ENCODE results near the gene TUBB1.

TUBB1 gene

DNA sequence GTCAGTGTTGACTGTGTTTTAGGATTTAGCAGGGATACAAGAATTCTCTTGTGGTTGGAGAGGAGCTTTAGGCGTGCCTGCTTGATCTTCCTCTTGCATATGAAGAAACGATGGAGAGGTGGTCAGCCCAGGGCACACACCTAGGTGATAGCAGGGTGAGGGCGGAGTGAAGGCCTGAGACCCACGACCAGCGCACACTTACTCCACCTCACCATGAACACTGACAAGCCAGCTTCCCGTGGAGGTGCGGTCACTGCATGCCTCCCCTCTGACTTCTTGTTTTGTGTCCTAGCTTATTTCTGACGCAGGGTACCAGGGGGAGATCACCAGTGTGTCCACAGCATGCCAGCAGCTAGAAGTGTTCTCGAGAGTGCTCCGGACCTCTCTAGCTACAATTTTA lies 30.0 kb upstream of the TUBB1 start:
- DNase-seq (ENCODE audit: low read depth in 2 of 2), result no peak

DNA sequence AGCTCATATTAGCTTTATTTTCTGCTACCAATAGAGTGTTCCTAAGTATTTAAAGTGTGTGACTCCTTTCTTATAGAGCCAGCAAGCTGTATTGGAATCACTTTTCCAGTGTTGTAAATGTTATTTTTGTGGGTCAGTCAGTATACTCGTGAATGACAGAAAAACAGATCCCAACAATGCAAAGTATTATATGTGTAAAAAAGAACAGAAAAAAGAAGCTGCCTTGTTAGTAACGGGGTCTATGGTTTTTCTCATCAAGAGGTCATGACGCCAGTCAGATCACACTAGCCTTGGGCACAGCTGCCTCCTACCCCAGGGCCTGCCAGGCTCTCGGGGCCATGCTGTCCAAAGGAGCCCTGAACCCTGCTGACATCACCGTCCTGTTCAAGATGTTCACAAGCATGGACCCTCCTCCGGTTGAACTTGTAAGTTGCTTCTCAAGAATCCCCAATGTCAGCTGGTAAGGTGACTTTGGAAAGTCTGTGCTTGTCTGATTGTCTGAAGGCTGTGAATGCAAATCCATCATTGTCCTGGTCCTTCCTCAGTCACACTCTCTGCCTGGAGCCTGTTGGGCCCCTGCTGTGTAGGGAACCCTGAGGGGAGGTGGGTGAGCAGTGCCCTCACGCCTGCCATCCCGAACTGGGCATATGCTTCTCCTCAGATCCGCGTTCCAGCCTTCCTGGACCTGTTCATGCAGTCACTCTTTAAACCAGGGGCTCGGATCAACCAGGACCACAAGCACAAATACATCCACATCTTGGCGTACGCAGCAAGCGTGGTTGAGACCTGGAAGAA lies 28.4 kb upstream of the TUBB1 start:
- DNase-seq (ENCODE audit: low read depth in 2 of 2), result no peak

DNA sequence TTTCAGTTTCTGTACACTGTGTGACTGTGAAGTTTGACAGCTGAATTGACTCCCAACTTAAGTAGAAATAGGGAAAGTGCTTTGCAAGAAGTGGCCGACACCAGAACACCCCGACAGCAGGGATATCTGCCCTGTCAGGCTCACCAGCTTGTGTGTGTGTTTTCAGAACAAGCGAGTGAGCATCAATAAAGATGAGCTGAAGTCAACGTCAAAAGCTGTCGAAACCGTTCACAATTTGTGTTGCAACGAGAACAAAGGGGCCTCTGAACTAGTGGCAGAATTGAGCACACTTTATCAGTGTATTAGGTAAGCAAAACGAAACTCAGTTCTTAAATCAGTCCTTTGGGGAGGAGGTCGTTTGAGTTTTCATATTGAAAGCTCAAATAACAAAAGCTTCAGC lies 27.5 kb upstream of the TUBB1 start:
- DNase-seq (ENCODE audit: low read depth in 2 of 2), result no peak

DNA sequence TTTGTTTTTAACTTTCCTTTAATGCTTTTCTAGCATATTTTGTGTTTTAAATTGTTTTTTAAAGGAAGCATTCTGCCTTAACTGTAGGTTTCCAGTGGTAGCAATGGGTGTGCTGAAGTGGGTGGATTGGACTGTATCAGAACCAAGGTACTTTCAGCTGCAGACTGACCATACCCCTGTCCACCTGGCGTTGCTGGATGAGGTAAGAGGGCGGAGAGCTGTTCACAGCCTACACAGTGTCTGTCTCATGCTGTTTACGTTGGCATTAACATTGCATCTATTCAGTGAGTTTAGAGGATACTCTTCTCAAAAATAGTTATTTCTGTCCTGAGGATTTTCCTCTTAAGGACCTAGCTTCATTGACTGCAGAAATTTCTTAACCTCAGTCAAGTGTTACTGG lies 26.3 kb upstream of the TUBB1 start:
- no peak for DNase-seq (ENCODE audit: low read depth in 2 of 2)

DNA sequence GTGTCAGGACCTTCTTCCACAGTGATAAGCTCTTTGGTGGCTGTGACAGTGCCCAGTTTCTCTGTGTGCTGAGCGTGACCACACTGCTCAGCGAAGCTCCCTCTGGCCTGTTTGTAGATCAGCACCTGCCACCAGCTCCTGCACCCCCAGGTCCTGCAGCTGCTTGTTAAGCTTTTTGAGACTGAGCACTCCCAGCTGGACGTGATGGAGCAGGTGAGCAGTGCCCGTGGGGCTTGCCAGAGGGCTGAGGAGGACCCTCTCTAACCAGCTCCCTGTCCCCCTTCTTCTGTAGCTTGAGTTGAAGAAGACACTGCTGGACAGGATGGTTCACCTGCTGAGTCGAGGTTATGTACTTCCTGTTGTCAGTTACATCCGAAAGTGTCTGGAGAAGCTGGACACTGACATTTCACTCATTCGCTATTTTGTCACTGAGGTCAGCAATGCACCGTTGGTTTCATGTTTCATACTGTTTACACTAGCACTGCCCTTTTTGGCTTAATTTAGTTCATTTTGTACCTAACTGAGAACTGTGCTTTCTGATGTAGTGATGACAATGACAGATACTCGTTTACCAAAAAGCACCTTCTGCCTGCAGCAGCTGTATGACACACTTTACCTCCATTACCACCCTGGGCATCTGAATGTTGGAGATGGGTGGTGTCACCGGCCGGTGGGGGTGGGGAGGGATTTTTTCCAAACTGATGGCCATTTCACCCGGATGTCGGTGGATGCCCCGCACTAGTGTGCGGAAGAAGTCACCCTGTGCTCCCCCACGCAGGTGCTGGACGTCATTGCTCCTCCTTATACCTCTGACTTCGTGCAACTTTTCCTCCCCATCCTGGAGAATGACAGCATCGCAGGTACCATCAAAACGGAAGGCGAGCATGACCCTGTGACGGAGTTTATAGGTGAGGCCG lies 25.6 kb upstream of the TUBB1 start:
- no peak for DNase-seq (ENCODE audit: low read depth in 2 of 2)

DNA sequence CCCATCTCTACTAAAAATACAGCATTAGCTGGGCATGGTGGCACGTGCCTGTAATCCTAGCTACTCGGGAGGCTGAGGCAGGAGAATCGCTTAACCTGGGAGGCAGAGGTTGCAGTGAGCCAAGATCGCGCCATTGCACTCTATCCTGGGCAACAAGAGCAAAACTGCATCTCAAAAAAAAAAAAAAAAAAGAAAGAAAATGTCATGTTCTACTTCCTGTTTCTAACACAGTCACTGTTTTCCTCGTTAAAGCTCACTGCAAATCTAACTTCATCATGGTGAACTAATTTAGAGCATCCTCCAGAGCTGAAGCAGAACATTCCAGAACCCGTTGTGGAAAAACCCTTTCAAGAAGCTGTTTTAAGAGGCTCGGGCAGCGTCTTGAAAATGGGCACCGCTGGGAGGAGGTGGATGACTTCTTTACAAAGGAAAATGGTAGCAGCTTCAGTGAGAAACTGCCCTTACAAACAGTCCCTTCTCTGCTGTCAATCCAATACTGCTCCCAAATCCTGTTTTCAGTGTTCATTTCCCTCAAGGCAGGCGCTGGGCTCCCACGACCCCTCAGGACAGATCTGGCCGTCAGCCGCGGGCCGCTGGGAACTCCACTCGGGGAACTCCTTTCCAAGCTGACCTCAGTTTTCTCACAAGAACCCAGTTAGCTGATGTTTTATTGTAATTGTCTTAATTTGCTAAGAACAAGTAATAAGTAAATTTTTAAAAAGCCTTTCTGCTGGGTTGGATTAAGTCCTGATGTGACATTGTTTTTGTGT lies 24.7 kb upstream of the TUBB1 start:
- no peak for DNase-seq (ENCODE audit: low read depth in 2 of 2)

DNA sequence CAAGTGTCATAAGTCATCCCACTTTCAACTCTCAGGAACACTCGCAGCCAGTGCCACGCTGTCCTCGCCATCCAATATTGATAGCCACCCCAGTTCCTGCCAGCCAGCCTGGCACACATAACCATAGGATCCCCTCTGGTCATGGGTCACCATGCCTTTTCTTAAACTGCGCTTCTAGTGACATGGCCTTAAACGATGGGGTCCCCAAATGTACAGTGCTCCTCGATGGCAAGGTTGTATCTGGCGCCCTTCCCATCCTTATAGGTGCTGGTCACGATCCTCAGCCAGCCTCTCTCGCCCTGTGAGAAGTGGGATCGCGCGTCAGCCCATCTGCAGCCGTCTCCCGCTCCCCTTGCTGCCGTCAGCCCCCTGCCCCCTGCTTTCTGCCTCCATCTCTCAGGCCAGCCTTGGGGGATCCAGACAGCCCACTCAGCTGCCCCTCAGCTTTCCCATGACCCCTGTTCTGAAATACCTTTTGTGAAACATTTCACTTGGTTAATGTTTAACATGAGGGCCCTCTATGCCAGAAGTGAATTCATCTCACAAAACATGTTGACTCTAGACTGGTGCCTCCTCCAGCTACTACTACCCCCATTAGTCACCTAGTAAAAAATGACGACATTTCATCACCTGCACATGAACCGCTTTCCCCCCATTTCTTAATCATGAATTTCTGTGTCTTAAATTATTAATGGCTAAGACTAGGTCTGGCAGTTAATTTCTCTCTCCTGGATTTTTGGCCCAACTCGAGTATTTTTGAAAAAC lies 23.6 kb upstream of the TUBB1 start:
- no peak for DNase-seq (ENCODE audit: low read depth in 2 of 2)

DNA sequence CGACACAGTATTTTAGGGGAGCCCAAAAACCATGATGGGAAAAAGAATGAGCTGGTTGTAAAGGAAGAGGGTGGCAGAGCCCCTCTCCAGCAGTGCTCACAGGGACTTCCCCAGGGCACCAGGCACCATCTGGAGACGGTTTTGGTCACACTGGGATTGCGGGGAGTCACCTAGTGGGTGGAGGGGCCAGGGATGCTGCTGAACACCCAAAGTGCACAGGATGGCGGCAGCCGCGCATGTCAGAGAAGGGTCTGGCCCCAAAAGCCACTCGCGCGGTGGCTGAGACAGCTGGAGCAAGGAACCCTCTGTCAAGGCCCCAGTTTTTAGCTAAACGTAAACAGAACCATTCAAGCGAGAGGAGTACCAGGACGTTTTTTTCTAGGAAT lies 23.0 kb upstream of the TUBB1 start:
- DNase-seq (ENCODE audit: low read depth in 2 of 2), result no peak

DNA sequence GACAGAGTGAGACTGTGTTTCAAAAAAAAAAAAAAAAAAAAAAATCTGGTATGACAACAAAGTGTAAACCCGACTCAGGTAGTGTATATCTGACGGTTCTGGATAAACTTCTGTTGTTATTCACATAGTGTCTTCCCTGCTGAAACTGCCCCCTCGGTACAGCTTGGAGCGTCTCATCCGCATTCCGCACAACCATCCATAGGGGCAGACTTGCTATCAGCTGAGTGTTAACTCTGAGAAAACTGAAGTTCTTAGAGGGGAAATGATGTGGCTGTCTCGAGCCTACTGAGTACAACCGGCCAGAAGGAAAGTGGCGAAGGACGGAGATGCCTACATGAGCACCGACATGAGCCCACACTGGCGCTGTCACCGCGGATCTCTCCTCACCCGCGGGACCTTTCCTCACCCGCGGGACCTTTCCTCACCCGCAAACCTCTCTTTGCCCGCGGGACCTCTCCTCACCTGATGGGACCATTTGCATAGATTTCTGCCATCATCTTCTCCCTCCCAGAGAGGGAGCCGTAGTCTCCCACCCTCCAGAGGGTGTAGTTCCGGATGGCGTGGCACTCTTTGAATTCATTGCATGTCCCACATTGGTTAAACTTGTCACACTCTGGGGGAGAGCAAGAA lies 22.0 kb upstream of the TUBB1 start:
- DNase-seq (ENCODE audit: low read depth in 2 of 2), result no peak

DNA sequence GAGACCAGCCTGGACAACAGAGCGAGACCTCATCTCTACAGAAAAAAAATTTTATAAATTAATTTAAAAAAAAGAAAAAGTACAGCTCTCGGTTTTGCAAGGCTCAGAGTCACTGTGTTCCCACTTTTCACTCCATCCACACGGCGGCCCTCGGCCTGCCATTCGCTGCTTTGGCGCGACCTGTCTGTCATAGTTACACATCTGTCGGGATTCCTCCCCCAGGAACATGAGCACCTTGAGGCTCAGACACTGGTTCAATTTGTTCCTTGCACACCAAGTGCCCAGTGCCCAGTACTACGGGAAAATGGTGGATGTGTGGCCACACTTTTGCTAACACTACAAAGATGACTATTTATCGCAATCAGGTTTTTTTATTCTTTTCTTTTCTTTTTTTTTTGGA lies 20.6 kb upstream of the TUBB1 start:
- DNase-seq (ENCODE audit: low read depth in 2 of 2), result no peak

DNA sequence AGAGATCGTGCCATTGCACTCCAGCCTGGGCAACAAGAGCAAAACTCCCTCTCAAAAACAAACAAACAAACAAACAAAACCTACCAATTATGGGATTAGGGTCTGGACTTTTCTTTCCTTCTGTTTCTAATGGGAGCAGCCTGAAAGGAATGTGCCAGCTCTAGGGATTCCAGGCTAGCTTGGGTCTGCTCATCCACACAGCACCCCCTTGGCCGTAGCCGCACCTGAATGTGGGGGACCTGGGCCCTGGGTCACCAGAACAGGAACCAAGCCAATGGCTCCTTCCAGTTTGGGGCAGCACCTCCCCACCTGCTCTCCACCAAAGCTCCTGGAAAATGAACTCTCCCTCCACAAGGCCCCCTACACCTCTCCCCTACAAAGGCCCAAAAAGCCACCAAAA lies 18.9 kb upstream of the TUBB1 start:
- DNase-seq (ENCODE audit: low read depth in 2 of 2), result no peak

DNA sequence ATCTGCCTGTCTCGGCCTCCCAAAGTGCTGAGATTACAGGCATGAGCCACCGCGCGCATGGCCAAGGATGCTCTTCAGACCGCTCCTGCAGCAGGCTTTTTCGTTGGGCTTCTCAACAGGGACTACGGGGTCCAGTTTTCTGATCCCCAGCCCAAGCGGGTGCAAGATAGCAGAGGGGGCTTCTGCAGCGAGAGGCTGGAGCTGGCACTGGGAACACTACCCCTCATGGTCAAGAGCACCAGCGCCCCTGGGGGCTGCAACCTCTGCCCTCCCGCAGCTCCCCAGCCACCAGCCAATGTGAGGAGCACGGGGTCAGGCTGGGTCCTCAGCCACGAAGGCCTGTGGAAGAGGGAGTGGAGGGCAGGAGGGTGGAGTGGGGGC lies 18.2 kb upstream of the TUBB1 start:
- DNase-seq (ENCODE audit: low read depth in 2 of 2), result no peak

DNA sequence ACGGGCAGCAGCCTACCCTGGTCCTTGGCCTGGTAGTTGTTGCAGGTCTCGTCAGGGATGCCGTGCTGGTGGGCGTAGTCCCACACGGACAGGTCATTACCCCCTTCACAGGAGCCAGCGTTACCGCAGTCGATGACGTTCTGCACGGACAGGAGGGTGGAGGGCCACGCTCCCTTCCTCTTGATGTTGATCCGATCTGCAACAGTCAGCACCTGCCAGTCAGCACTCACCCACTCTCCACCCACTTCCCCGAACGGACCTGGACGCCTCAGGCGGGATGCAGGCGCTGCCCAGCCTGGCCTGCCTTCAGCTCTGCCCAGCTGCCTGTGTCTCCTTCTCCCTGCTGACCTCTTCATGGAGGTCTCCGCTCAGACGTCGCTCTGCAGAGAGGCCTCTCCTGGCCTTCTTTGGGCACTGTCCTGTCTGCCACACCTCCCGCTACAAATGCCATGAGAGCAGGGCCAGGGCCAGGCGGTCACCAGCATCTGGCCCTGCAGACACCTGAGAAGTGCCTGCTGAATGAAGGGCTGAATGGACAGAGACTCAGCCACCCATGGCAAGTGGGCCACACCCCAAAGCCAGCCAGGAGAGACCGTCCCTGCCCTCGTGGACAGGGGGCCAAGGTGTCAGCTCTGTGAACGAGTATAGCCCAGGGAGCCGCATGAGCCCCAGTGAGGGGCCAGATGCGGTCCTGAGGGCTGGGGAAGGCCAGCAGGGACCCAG lies 17.6 kb upstream of the TUBB1 start:
- DNase-seq (ENCODE audit: low read depth in 2 of 2), result no peak

DNA sequence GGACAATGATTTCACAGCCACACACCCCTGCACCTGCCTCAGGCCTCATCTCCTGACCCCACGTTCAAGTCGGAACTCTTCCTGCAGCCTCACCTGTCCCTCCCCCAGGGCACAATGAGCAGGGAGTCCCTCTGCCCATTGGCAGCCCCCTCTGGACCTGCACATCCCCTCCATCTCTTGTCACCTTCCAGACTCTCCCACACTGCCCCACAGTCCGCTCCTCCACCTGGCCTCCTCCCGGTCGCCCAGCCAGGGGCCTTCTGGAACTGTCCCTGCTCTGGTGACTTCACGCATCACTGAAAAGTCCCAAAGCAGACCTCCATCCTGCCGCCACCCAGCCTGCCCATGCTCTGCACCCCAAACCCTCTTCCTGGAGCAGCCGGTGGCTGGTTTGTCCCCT lies 16.8 kb upstream of the TUBB1 start:
- no peak for DNase-seq (ENCODE audit: low read depth in 2 of 2)

DNA sequence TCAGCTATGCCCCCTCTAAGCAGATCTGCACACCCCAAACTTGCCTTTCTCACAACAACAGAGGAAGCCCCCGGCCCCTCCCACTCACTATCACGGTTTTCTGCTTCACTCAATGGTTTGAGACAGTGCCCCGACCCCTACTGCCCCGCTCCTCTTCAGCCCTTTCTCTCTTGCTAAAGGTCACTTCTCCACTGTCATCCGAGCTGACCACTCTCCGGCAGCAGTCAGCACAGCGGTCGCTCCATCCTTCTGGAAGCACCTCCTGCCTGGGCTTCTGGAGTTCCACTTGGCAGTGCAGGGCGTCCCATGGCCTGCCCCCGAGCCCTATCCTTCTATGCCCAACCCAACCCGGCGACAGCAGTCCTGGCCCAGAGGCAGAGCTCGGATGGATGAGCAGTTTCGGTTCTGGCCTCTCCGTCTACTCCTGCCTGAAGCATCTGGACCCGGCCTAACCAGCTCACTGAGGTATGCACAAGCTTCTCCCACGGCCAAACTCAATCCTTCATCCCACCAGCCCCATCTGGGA lies 16.3 kb upstream of the TUBB1 start:
- no peak for DNase-seq (ENCODE audit: low read depth in 2 of 2)

DNA sequence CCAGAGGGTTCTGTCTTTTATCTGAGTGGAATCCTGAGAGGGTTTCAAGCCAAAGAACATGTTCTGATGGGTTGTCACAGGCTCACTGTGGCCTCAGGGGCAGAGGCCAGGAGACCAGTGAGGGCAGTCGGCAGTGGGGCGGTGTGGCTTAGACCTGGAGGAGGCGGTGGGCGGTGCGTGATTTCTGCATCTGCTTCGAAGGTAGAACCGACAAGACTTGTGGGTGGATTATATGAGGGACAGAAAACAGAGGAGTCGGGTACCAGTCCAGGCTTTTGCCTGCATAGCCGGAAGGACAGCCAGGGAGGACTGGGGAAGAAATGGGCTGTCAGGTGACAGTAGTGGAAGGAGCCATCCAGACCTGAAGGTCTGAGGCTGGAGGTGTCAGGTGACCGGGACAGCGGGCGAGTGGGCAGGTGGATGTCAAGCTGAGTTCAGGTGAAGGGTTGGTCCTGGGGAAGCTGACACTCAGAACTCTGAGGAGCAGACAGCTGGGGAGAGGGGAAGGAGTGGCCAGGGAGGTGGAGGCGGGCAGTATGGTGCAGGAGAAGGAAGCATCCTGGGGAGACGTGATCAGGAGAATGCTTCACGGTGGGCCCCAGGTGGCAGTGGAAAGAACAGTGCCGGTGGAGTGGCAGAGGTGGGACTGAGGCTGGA lies 15.3 kb upstream of the TUBB1 start:
- DNase-seq (ENCODE audit: low read depth in 2 of 2), result no peak

DNA sequence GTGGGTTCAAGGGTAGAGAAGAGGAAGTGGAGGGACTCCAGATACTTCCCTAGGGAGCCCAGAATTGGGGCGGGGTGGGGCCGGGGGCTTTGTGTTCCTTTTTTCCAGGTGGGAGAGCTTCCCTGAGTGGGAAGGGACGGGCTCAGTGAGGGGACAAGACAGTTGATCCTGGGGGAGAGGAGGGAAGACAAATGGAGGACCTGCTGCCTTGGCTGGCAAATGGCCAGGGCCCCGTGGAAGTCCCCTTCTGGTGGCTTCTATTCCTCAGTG lies 14.8 kb upstream of the TUBB1 start:
- DNase-seq (ENCODE audit: low read depth in 2 of 2), result peak in 1 of 2 donors; percentile 21

DNA sequence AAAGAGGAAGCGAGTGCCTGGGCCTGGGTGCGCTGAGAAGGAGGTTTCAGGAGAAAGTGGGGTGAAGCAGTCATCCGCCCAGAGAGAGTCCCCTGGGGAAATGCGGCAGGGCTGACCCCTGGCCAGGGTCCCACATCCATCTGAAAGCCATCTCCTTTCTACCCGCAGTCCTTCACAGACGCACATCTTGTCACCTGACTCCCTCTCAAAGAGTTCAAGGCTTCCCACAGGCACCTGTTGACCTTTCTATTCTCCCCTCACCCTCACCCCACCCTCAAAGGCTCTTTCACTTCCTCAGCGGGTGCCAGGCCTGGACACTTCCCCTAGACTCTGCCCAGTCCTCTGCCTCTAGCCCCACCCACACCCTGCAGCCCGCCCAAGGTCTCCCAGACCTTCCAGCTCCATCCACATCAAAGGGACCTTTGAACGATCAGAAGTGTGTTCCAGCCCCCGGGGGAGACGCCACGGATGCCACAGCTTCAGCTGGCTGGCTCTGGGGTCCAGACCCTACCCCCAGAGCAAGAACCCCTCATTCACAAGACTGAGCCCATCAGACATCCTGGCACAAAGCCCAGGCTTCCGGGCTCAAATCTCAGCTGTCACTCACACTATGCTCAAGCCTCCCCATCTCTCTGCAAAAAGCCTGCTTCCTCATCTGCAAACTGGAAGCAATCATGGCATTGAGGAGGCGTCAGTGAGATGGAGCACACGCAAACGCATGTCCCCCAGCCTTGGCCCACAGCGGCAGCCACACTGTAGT lies 14.3 kb upstream of the TUBB1 start:
- no peak for DNase-seq (ENCODE audit: low read depth in 2 of 2)

DNA sequence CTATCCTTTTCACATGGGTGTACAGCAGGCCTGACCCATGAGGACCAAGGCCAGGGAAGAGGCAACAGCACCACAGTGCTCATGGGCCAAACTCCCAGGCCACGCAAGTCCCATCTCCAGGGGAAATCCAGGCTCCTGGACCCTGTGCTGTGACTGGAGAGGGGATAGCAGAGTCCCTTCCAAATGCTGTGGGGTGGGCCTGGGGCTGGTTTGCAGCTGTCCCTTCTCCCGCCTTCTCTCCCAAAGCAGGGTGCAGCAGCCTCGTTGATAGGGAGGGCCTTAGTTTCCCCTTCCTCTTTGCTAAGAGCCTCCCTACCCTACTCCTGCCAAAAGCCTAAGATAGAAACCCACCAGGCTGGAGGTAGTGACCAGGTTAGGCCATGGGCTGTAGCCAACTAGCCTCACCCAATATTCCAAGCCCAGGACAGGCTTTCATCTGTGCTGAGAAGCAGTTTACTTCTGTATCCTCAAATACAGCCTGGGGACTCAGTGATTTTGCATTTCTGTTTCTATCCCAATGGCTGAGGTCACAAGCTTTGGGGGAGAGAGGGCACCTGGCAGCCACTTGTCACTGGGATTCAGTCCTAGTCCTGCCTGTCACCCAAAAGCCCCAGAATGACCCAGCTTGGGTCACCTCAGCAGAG lies 13.6 kb upstream of the TUBB1 start:
- no peak for DNase-seq (ENCODE audit: low read depth in 2 of 2)
